HCT116 (cell line): Measurements from ENCODE around the gene TRIM29. TPM values are rescaled to one million over a fixed set of nuclear protein-coding genes. Genes with fewer than 3 reads are reported as not detected.

ENCODE experiments used
- ATAC-seq: fragments of 200-7000 bp; cut with Tn5 transposase; 2 replicates; pipeline ENCODE4 v1.9.1; 2020; ENCODE audit warnings: mild to moderate bottlenecking, moderate library complexity
- BruUV-seq: library from RNA; stranded (reverse); fragments of 400-500 nt; replicated peaks from 2 replicates; lab custom pipeline; 2021; lab: Mats Ljungman, UMichigan
- CTCF ChIA-PET: fragments of 300-600 bp; sonication (Branson Sonifier 250); formaldehyde crosslinking; loops from one replicate; lab custom pipeline; 2021; ENCODE audit warnings: antibody characterized with exemption; lab: Charles Lee
- POLR2A ChIA-PET: fragments of 300-600, 350-600 bp; sonication (Branson Sonifier 250); formaldehyde crosslinking; loops from one replicate; lab custom pipeline; 2021; ENCODE audit warnings: antibody characterized with exemption; lab: Charles Lee
- RAD21 ChIA-PET, 2 experiments: fragments of 300-600 bp; sonication (Branson Sonifier 250); formaldehyde crosslinking; loops; one replicate each; lab custom pipeline; 2023; ENCODE audit warnings: low total read pairs in 2 of 2; ENCODE audit not compliant: uncharacterized antibody in 2 of 2, unreplicated experiment in 2 of 2, low non-redundant PET in 1 of 2; lab: Charles Lee
- DNase-seq: peaks from one replicate; pipeline ENCODE4 v3.0.0-alpha.2; 2010; ENCODE audit warnings: low read depth, low spot score
- H2AFZ ChIP-seq: fragments of 200-600 bp; shearing (Covaris generic), sonication (generic); 2 replicates; pipeline ENCODE4 v1.6.1; 2017; ENCODE audit warnings: low read depth, mixed run types, mixed read lengths, antibody characterized with exemption, low read length; ENCODE audit not compliant: poor library complexity, severe bottlenecking
- H3K27ac ChIP-seq: 2 replicates; pipeline ENCODE4 v1.5.1; 2012; ENCODE audit warnings: low read depth, low read length
- H3K27me3 ChIP-seq: fragments of 200-600 bp; sonication (generic); 2 replicates; pipeline ENCODE4 v1.6.1; 2016; ENCODE audit warnings: mixed run types, low read length, mixed read lengths; ENCODE audit not compliant: insufficient read depth
- H3K36me3 ChIP-seq, 2 experiments: fragments of 200-500 bp in 1 of 2; fragments of 200-600 bp in 1 of 2; sonication (Bioruptor generic) in 1 of 2; sonication (generic) in 1 of 2; 2 replicates each; pipeline versions ENCODE4 v1.5.1 to v1.6.1; 2014 to 2016; ENCODE audit warnings: low read length in 2 of 2, inconsistent platforms in 1 of 2, mixed read lengths in 1 of 2, mixed run types in 1 of 2; ENCODE audit not compliant: insufficient read depth in 2 of 2, control insufficient read depth in 1 of 2
- H3K4me1 ChIP-seq, 2 experiments: fragments of 200-600 bp in 1 of 2; sonication (generic) in 1 of 2; 2 replicates each; pipeline versions ENCODE4 v1.5.1 to v1.6.1; 2012 to 2017; ENCODE audit warnings: low read length in 2 of 2, inconsistent platforms in 1 of 2, mild to moderate bottlenecking in 1 of 2, mixed read lengths in 1 of 2, mixed run types in 1 of 2, moderate library complexity in 1 of 2; ENCODE audit not compliant: insufficient read depth in 2 of 2, control insufficient read depth in 1 of 2
- H3K4me2 ChIP-seq: fragments of 200-600 bp; sonication (generic); 2 replicates; pipeline ENCODE4 v1.6.1; 2017; ENCODE audit warnings: mixed run types, low read length, mixed read lengths
- H3K4me3 ChIP-seq, 2 experiments: fragments of 200-600 bp in 1 of 2; sonication (generic) in 1 of 2; replicated peaks in 1 of 2; 2 replicates each; pipeline ENCODE4 v1.5.1; 2011 to 2016; ENCODE audit warnings: low read length in 2 of 2, control low read depth in 1 of 2, low read depth in 1 of 2, mild to moderate bottlenecking in 1 of 2, mixed read lengths in 1 of 2, mixed run types in 1 of 2
- H3K79me2 ChIP-seq: fragments of 200-600 bp; sonication (generic); 2 replicates; pipeline ENCODE4 v1.6.1; 2017; ENCODE audit warnings: mild to moderate bottlenecking, mixed run types, low read length, moderate library complexity, mixed read lengths; ENCODE audit not compliant: insufficient read depth
- H3K9ac ChIP-seq: fragments of 200-600 bp; sonication (generic); 2 replicates; pipeline ENCODE4 v1.6.1; 2016; ENCODE audit warnings: low read length, mixed read lengths
- H3K9me2 ChIP-seq: fragments of 200-600 bp; sonication (generic), shearing (Covaris generic); 2 replicates; pipeline ENCODE4 v1.6.1; 2017; ENCODE audit warnings: mixed run types, mild to moderate bottlenecking, moderate library complexity; ENCODE audit not compliant: insufficient read depth
- H3K9me3 ChIP-seq, 2 experiments: fragments of 200-500 bp in 1 of 2; fragments of 200-600 bp in 1 of 2; sonication (Bioruptor generic) in 1 of 2; sonication (generic) in 1 of 2; 2 replicates each; pipeline ENCODE4 v1.6.1; 2014 to 2017; ENCODE audit warnings: low read length in 2 of 2, mixed read lengths in 2 of 2, inconsistent platforms in 1 of 2, low read depth in 1 of 2, mild to moderate bottlenecking in 1 of 2, mixed run types in 1 of 2, moderate library complexity in 1 of 2; ENCODE audit not compliant: control insufficient read depth in 1 of 2, insufficient read depth in 1 of 2
- H4K20me1 ChIP-seq: fragments of 200-600 bp; sonication (generic), shearing (Covaris generic); 2 replicates; pipeline ENCODE4 v1.6.1; 2017; ENCODE audit warnings: mixed run types, mild to moderate bottlenecking, moderate library complexity; ENCODE audit not compliant: insufficient read depth
- MAX ChIP-seq: IDR thresholded peaks from 2 replicates; pipeline ENCODE4 v1.6.1; 2012
- SP1 ChIP-seq: IDR thresholded peaks from 2 replicates; pipeline ENCODE4 v1.6.1; 2012; ENCODE audit warnings: low read depth
- ZNF274 ChIP-seq: fragments of 200-500 bp; sonication (Bioruptor generic); IDR thresholded peaks from 2 replicates; pipeline ENCODE4 v1.6.1; 2014; ENCODE audit warnings: mild to moderate bottlenecking, low read depth, low read length, inconsistent platforms
- intact Hi-C: fragments of 100-400 bp; cut with micrococcal nuclease; formaldehyde crosslinking; loops from 2 replicates; pipeline ENCODE4 v1.10.0; 2022
- total RNA-seq: library from RNA; stranded (reverse); gene quantifications from one replicate; pipeline ENCODE4 v1.2.1, GENCODE V29; 2021; ENCODE audit not compliant: unreplicated experiment

TRIM29 gene
- total RNA-seq, 1 experiment from 2014 or later, result 0.54 TPM

GRCh38 chr11:120137187-120137610 lies 714 bp downstream of the TRIM29 start:
- CTCF ChIA-PET, result no interaction called here
- no peak overlapping the region for H3K4me3 ChIP-seq
- RAD21 ChIA-PET, result no interaction called here
- ATAC-seq (no peak), DNase-seq (no peak)
- no peaks in the 10 kb centered on the region for H3K9me3 ChIP-seq
- H3K27ac ChIP-seq, result no peak overlapping the region
- intact Hi-C loops, result no loop called here
- H4K20me1 ChIP-seq, result no peaks in the 10 kb centered on the region
- peaks cover 2 to 6% of the 10 kb centered on the region in 2 experiments; a peak in 2 of 4 replicates for H3K4me1 ChIP-seq
- H3K79me2 ChIP-seq, result no peaks in the 10 kb centered on the region
- H3K9me2 ChIP-seq, result no peaks in the 10 kb centered on the region
- H2AFZ ChIP-seq, result no peak overlapping the region
- H3K27me3 ChIP-seq, result no peaks in the 10 kb centered on the region
- no peaks in the 10 kb centered on the region for H3K36me3 ChIP-seq
- TF ChIP-seq SP1, result no peak
- POLR2A ChIA-PET, result no interaction called here
- no TSS peak for BruUV-seq
- H3K9ac ChIP-seq, result no peak overlapping the region
- no peak overlapping the region for H3K4me2 ChIP-seq

- H3K9me2 ChIP-seq, result no peaks in the 10 kb centered on the region
- no TSS peak for BruUV-seq
- no peak for DNase-seq
- RAD21 ChIA-PET, result no interaction called here
- no peaks in the 10 kb centered on the region for H3K79me2 ChIP-seq
- TF ChIP-seq MAX (no peak), ZNF274 (no peak)
- TF ChIP-seq, all 23 proteins: peak for 0
- Histone ChIP-seq H3K4me1 (peaks cover 2 to 8% of the 10 kb centered on the region in 2 experiments; a peak in 2 of 4 replicates), H3K9me3 (no peaks in the 10 kb centered on the region), H3K27me3 (no peaks in the 10 kb centered on the region), H3K4me3 (no peak overlapping the region), H3K4me2 (no peak overlapping the region), H3K36me3 (no peaks in the 10 kb centered on the region), H3K9ac (no peak overlapping the region), H3K27ac (no peak overlapping the region), H4K20me1 (no peaks in the 10 kb centered on the region), H2AFZ (no peak overlapping the region)
- CTCF ChIA-PET, result no interaction called here
- POLR2A ChIA-PET, result no interaction called here
- intact Hi-C loops, result no loop called here
- no peak for ATAC-seq
Observed at GRCh38 chr11:120136356-120136755, 1.6 kb downstream of the TRIM29 start.
